ENCODE results near the gene AKNA. TPM values are rescaled to one million over a fixed set of nuclear protein-coding genes. Genes with fewer than 3 reads are reported as not detected.

The AKNA gene
- total RNA-seq, 2 donors from 2014 or later, result 3.1 to 7.8 TPM

- no peak for DNase-seq (ENCODE audit: low spot score)
- no peaks in the 10 kb centered on the region for H3K4me1 ChIP-seq
- H3K27ac ChIP-seq, result no peak overlapping the region
- H3K9me3 ChIP-seq, result no peaks in the 10 kb centered on the region
- no peak overlapping the region for H3K4me3 ChIP-seq
- H3K27me3 ChIP-seq, result no peaks in the 10 kb centered on the region
- TF ChIP-seq CTCF (IDR thresholded peaks at IDR 0.05), result no peak
- H3K36me3 ChIP-seq, result no peaks in the 10 kb centered on the region
These were observed 35.4 kb upstream of the AKNA start for GRCh38 chr9:114423181-114423580.

- H3K4me1 ChIP-seq, result no peaks in the 10 kb centered on the region
- no peaks in the 10 kb centered on the region for H3K9me3 ChIP-seq
- no peaks in the 10 kb centered on the region for H3K27me3 ChIP-seq
- DNase-seq (ENCODE audit: low spot score), result no peak
- no peaks in the 10 kb centered on the region for H3K36me3 ChIP-seq
- no peak overlapping the region for H3K4me3 ChIP-seq
- H3K27ac ChIP-seq, result no peak overlapping the region
- TF ChIP-seq CTCF (IDR thresholded peaks at IDR 0.05), result no peak
These were observed 33.4 kb upstream of the AKNA start for GRCh38 chr9:114421147-114421546.

GRCh38 chr9:114419796-114420195 lies 32.0 kb upstream of the AKNA start:
- Histone ChIP-seq H3K36me3 (no peaks in the 10 kb centered on the region), H3K4me3 (no peak overlapping the region), H3K27me3 (no peaks in the 10 kb centered on the region), H3K4me1 (no peaks in the 10 kb centered on the region), H3K27ac (no peak overlapping the region), H3K9me3 (no peaks in the 10 kb centered on the region)
- TF ChIP-seq CTCF (IDR thresholded peaks at IDR 0.05), result no peak
- DNase-seq (ENCODE audit: low spot score), result no peak

GRCh38 chr9:114418053-114418452 lies 30.3 kb upstream of the AKNA start:
- Histone ChIP-seq H3K36me3 (no peaks in the 10 kb centered on the region), H3K9me3 (no peaks in the 10 kb centered on the region), H3K4me1 (no peaks in the 10 kb centered on the region), H3K27me3 (no peaks in the 10 kb centered on the region), H3K4me3 (no peak overlapping the region), H3K27ac (no peak overlapping the region)
- no peak for DNase-seq (ENCODE audit: low spot score)
- TF ChIP-seq CTCF (IDR thresholded peaks at IDR 0.05), result no peak

- H3K27ac ChIP-seq, result no peak overlapping the region
- H3K27me3 ChIP-seq, result no peaks in the 10 kb centered on the region
- no peaks in the 10 kb centered on the region for H3K9me3 ChIP-seq
- no peaks in the 10 kb centered on the region for H3K36me3 ChIP-seq
- no peak for DNase-seq (ENCODE audit: low spot score)
- H3K4me1 ChIP-seq, result no peaks in the 10 kb centered on the region
- no peak for TF ChIP-seq CTCF (IDR thresholded peaks at IDR 0.05)
- H3K4me3 ChIP-seq, result no peak overlapping the region
These were observed 29.7 kb upstream of the AKNA start for GRCh38 chr9:114417511-114417910.

GRCh38 chr9:114416906-114417305 lies 29.1 kb upstream of the AKNA start:
- Histone ChIP-seq H3K36me3 (no peaks in the 10 kb centered on the region), H3K9me3 (no peaks in the 10 kb centered on the region), H3K4me1 (no peaks in the 10 kb centered on the region), H3K27ac (no peak overlapping the region), H3K27me3 (no peaks in the 10 kb centered on the region), H3K4me3 (no peak overlapping the region)
- DNase-seq (ENCODE audit: low spot score), result no peak
- TF ChIP-seq CTCF (IDR thresholded peaks at IDR 0.05), result no peak

All from right atrium auricular region (tissue), 2 donors.